ENCODE results near the gene CDK6.
"Not testable (repeated sequence)": the region's sequence is repeated elsewhere in the genome, so short reads cannot be mapped to it uniquely, and the experiment has no call there.

The CDK6 gene

GRCh38 chr7:92864169-92864568 lies 27.8 kb upstream of the CDK6 start:
- TF ChIP-seq CTCF (conservative IDR thresholded peaks at IDR 0.05; ENCODE audit: low read depth, low read length) = peak; percentile 4
- DNase-seq (ENCODE audit: low read depth); H3K4me3 ChIP-seq (ENCODE audit: low read length): not testable (repeated sequence)

GRCh38 chr7:92856436-92856835 lies 20.1 kb upstream of the CDK6 start:
- TF ChIP-seq CTCF (conservative IDR thresholded peaks at IDR 0.05; ENCODE audit: low read depth, low read length) = no peak
- H3K4me3 ChIP-seq (ENCODE audit: low read length) = no peak overlapping the region
- DNase-seq (ENCODE audit: low read depth) = no peak

GRCh38 chr7:92854501-92855238 lies 18.3 kb upstream of the CDK6 start:
- no peak for TF ChIP-seq CTCF (conservative IDR thresholded peaks at IDR 0.05; ENCODE audit: low read depth, low read length)
- no peak for DNase-seq (ENCODE audit: low read depth)
- no peak overlapping the region for H3K4me3 ChIP-seq (ENCODE audit: low read length)

- DNase-seq (ENCODE audit: low read depth) = no peak
- H3K4me3 ChIP-seq (ENCODE audit: low read length) = no peak overlapping the region
- no peak for TF ChIP-seq CTCF (conservative IDR thresholded peaks at IDR 0.05; ENCODE audit: low read depth, low read length)
These were observed 15.4 kb upstream of the CDK6 start for GRCh38 chr7:92851732-92852131.

GRCh38 chr7:92850516-92850915 lies 14.1 kb upstream of the CDK6 start:
- no peak for DNase-seq (ENCODE audit: low read depth)
- no peak overlapping the region for H3K4me3 ChIP-seq (ENCODE audit: low read length)
- no peak for TF ChIP-seq CTCF (conservative IDR thresholded peaks at IDR 0.05; ENCODE audit: low read depth, low read length)

GRCh38 chr7:92849322-92849721 lies 12.9 kb upstream of the CDK6 start:
- H3K4me3 ChIP-seq (ENCODE audit: low read length) = no peak overlapping the region
- DNase-seq (ENCODE audit: low read depth) = no peak
- TF ChIP-seq CTCF (conservative IDR thresholded peaks at IDR 0.05; ENCODE audit: low read depth, low read length) = no peak

GRCh38 chr7:92848851-92849250 lies 12.5 kb upstream of the CDK6 start:
- DNase-seq (ENCODE audit: low read depth) = no peak
- TF ChIP-seq CTCF (conservative IDR thresholded peaks at IDR 0.05; ENCODE audit: low read depth, low read length) = no peak
- no peak overlapping the region for H3K4me3 ChIP-seq (ENCODE audit: low read length)

Data from retinal pigment epithelial cell (primary cell).